Activated gamma-delta T cell treated with Interleukin-2 at 50 U/mL for 16 hours (primary cell): ENCODE data around the gene LSM6.

Experiments used
- DNase-seq: peaks from one replicate; pipeline ENCODE4 v3.0.0-alpha.2; 2020

LSM6 gene

DNA sequence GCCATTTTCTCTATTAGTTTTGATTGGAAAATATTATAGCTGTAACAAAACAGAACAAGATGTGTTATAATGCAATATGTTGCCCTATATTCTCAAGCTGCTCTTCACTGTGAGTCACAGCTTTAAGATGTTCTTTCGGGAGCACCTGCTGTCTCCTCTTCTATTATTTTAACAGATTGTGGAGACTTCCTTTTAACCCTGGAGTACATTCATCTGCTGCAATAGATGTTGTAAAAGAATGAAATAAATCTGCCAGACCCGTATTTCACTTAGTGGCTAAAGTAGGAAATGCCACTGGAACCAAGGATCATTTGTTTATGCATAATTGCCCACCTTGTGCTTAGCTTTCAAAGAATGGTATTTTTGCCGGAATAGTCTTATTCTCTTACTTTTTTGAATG lies 11.1 kb downstream of the LSM6 start:
- DNase-seq: no peak

DNA sequence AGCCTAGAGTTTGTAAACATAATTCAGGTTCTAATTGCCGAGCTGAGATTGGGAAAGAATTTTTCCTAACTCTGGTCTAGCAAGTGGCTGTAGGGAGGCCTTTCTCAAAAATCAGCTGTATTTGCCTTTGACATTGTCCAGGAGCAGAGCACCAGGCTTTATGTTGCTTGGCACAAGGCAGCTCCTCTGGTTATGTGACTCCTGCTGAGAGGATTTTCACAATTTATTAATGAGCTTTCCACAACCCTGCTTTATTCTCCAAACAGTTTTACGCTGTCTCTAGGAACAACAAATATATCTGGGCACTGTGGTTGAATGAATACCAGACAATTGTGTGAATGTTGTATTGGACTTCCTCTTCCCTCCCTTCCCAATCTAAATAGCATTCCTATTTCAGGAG lies 14.9 kb downstream of the LSM6 start:
- DNase-seq: no peak

DNA sequence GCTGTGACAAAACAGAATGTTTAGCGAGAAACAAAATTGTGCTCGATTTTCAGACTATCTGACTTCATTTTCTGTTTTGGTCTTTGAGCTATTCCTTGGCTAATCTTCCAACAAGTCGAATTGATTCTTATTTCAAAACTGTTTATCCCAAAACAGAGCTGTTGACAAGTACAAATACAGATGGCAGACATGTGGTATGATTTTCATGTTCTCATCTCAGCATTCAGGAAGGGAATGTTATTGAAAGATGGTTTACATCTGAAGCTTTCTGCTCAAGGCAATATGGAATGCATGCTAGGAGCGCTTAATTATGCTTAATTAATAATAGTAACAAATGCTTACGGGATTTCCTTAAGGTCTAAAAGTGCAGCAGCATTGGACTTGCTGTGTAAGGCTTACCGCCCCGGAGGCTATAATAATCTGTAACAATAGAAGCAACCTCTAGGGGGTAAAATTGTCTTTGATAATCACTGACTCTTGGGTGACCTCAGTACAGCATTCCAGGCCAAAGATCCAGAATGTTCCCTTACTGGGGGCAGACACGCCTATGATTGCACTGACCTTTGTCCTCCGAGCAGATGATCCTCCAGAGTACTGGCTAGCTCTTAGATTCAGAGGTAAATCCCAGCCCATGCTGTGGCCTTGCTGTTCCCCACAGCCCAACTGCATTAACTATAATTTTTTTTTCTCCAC lies 16.4 kb downstream of the LSM6 start:
- no peak for DNase-seq

DNA sequence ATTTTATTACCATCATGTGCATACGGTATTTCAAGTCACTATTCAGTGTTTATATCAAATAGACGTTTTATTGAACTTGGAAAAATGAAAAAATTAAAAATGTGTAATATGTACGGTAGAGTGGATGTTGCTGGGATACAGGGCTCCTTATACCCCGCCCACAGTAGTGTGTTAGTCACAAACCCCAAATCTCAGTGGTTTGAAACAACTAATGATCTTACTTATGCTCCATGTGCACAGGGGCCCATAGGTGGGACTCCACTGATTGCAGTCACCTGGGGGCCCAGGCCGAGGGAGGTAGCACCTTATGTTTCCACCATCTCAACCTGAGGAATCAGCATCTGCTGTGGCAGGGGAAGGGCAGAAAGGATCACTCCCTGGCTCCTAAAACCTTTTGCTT lies 18.1 kb downstream of the LSM6 start:
- no peak for DNase-seq

DNA sequence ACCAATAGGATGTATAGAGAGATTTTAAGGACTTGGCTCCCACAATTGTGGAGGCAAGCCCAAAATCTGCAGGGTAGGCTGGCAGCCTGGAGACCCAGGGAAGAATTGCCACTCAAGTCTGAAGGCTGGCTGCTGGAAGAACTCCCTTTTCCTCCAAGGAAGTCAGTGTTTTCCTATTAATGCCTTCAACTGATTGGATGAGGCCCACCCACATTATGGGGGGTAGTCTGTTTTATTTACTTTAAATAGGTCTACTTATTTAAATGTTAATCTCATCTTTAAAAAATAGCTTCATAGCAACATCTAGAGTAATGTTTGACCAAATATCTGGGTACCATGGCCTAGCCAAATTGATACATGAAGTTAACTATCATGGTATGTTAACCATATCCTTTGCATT lies 18.7 kb downstream of the LSM6 start:
- no peak for DNase-seq

DNA sequence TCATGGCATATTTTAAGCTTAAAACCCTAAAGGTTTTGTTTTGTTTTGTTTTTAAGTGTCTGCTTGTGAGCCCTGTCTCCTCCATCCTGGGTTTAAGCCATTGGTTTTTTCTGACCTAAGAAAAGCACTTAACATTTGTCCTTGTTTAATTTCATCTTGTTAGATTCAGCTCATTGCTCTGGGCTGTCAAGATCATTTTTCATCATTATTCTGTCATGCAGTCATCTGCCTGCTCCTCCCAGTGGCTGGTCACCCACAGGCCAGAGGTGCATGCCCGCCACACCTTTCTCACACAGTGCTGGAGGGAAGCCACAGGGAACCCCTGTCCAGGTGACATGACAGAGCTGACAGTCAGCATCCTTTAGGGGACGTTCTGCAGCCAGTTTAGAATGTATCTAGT lies 27.1 kb downstream of the LSM6 start:
- no peak for DNase-seq

DNA sequence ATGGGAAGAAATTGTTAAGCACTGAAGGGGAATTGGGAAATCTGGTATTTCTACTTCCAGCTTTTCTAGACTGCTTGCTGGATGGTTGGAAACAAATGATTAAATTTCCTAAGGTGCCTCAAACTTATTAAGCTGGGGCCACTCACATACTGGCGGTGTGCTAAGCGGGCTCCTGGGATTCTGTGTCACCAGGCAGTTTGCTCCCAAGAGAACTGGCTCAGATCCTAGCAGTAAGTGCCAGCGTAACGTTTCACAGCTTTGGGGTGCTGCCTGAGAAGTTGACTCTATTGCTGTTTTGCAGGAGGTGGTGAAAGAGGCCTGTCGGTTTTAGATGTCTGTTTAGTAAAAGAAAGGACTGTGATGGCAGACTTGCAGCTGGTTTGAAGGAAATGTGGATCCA lies 31.9 kb downstream of the LSM6 start:
- DNase-seq: no peak

DNA sequence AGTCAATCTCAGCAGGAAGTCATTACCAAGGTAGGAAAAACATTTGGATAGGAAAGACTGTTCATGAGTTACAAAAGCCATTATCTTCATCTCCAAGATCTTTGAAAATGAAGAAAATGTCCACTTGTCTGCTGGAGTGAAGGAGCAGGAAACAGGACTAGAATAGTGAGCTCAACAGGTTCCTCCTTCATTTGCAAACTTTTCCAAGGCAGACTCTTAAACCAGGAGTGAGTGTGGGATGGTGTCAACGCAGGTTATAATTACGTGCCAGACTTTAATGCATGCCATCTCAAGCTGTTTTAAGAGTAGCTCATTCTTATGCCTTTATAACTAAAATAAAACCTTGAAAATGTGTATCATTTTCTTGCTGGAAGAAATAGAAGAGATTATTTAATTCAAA lies 35.4 kb downstream of the LSM6 start:
- DNase-seq: no peak

DNA sequence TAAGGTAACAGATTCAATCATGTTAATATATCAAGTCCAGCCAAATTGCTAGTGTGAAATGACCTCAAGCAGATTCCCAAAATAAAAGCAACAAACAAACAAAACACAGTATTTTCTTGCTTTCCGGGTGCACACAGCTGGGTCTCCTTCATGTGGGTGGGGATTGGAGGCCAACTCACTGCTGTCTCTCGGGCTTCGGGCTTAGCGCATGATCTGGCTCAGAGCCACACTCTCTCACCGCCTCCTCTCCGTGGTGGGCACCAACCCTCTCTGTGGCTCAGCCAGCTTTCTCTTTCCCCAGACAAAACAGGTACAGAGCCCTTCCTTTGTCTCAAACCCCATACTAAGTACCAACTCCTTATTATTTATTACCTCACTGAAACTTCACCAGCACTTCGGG lies 35.9 kb downstream of the LSM6 start:
- no peak for DNase-seq

DNA sequence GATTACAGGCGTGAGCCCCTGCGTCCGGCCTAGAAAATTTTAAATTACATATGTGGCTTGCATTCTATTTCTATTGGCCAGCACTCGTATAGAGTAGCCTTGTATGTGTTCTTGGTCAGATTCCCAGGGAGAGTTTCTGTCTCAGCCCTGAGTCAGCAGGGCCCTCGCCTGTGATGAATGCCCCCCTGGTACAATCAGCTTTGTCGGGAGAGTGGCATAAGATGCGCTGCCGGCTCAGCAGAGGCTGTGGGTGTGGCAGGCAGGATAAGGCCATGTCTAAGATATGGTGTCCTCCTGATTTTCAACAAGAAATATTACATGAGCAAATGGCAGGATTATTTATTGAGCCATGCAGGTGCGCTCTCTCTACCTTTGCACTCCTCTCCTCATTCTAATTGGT lies 37.3 kb downstream of the LSM6 start:
- DNase-seq: no peak

DNA sequence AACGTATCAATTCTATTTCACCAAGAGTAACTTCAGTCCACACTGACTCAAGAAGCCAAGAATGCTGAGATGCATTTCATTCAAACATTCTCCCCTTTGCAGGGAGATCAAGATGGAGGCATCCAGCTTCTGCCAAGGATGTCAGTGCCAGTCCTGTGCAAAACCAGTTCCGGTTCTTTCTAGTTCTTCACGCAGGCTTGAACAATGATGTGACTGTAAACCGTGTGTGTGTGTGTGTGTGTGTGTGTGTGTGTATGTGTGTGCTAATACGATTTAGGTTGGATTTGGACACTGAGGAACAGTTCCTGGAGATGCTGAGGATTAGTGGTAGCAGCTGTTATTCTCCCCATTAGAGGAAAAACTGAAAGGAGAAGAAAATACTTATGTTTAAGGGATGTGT lies 38.7 kb downstream of the LSM6 start, which contains the start of gene REELD1:
Gene REELD1 (plus strand): TSS at position 301 of the 400 bp plus-strand sequence. CDS start 2,415 bp downstream, outside the sequence.
- DNase-seq: no peak

DNA sequence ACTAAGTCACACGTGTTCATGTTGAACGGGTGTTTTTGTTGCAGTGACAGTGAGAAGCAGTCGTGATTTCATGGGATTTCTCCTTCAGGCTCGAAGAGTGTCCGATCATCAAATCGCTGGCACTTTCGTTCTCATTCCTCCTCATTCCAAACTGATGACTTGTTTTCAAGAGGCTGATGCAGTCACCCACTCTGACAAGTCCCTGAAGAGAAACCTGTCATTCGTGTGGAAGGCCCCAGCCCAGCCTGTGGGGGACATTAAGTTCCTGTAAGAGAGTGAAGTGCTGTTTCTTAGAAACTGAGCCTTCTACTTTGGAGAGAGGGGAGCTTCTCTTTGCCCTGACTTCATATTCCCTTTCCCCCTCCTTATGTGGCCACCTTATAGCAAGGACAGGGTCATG lies 46.8 kb downstream of the LSM6 start:
- no peak for DNase-seq

DNA sequence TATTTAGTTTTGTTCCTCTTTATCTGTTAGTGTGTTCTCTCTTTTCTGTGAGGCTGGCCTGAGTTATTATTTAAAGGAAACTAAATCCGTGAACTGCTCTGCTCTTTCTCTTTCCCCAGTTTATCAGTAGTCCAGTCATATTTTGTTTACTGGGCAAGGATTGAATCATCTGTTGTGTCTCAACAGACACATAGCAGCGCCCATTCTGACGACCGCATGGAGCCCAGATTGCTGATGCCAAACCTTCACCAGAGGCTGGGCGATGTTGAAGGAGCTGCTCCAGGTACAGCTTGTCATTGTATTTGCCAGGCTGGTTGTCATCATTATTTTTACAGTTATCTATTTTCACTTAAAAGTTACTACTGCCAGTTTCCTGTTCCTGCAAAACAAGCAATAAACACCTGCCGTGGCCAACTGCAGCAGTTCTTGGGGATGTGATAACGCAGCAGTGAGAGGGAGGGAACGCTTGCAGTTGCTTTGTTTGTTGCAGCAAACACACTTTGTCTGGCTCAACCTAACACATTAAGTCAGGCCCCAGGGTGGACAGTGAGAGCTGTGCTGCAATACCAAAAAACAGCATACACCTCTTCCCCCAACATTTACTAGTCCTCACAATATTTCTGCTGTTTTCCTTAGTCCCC lies 48.9 kb downstream of the LSM6 start:
- no peak for DNase-seq

DNA sequence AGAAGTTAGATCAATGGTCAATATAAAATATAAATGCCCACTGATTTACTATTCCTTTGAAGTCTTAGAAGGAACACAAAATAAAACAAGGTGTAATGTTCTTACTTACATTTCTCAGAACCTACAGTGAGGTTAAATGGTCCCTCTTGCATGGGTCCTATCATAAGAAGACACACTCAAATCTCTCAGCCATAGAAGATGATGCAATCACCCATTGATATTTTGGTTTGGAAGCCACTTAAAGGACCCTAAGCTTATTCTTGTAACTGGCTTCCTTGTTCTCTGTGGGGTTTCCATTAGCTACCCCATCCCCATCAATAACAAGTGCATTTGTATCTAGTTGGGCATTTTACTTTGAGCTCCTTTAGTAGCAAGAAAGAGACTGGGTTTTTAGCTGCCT lies 53.9 kb downstream of the LSM6 start:
- DNase-seq: no peak

DNA sequence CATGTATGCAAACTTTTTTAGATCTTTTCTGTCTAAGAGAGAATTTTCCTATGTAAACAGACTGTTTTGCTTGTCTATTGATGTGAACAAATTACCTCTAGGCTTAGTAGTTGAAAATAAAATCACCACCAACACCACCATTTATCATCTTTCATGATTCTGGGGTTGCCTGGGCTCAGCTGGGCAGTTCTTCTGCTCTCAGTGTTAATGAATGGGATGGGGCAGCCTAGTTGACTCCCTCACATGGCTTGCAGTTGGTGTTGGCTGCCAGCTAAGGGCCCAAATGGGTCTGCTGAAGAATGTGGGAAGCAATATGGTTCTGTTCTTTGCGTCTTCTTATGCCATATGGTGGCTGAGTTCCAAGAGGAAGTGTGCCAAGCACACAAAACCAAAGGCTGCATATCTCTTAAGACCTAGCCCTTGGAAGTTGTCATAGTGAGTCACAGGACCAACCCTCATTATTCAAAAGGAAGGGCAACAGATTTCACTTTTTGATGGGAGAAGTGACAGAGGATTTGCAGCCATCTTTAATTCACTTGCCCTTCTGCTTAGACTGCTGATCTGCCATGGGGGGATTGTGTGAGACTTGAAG lies 56.7 kb downstream of the LSM6 start:
- no peak for DNase-seq

DNA sequence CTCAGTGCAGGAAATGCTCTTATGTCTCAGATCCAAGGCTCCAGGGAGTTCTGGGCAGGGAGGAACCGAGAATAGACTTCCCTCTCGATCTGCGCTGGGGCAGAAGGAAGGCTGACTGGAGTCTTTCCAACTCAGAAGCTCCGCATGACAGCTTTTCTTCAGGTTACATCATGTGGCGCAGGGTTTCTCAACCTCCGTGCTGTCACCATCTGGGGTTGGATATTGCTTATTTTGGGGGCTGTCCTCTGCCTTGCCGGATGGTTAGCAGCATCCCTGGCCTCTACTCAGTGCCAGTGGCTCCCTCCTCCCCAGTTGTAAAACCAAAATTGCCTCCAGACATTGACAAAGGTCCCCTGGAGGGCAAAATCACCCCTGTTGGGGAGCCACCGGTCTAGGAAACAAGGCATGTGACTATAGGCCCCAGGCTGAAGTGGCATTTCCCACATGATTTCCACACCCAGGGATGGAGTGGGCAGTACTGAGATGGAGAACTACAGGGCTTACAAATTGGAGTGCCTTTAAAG lies 60.2 kb downstream of the LSM6 start:
- no peak for DNase-seq

DNA sequence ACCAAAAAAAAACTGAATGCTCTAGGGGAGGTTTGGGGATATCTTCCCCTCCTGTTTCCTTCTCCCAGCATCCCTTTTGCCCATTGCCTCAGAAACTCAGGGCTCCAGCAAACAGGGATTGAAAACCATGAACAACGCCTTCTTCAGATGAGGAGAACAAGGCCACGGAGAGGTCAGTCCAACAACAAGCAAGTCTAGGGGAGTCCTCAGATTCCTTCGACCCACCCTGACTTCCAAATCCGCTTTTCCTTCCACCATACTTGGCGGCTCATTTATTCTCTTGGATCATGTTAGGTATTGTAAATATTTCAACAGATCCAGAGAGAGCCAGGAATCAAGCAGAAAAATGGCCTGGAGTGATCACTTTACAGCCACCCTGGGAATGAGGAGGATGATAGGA lies 60.7 kb downstream of the LSM6 start:
- no peak for DNase-seq

DNA sequence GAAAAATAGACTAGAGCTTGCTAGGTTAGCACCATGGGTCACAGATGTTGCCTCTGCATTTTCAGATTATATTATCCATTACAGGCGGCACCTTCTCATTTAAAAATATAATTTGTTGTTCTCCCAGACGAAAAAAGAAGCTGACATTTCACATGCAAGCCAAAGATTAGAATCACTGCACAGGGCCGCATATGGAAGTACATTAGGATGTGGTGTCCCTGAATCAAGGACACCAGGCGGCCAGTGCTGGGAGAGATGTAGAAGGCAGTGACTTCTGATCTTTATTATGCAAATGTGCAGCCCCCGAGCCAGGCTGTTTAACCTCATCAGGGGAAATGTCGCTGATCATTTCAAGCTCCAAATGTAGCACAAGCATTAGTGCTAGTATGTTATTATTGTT lies 61.6 kb downstream of the LSM6 start:
- no peak for DNase-seq

DNA sequence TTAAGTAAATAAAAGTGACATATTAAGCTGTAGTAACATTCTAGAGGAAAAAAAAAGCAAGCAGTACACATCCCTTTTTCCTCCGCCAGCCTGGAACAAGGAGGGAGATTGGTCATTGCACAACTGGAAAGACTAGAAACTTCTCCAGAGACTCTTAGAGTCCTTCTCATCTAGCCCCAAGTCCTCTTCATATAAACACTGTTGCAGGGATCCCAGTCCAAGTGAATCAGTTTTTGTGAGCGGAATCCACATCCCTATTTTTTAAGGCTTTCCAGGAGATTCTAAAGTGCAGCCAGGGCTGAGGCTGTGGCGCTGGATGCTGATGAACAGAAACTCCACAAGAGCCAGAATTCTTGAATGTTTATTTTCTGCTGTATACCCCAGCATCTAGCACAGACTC lies 62.6 kb downstream of the LSM6 start:
- DNase-seq: no peak
